SK-N-MC (cell line): ENCODE results near the gene TMLHE.
"Not testable (repeated sequence)": the region's sequence is repeated elsewhere in the genome, so short reads cannot be mapped to it uniquely, and the experiment has no call there.

Source experiments
- EZH2 ChIP-seq: fragments of 200-600 bp; sonication (generic); IDR thresholded peaks from one replicate; pipeline ENCODE4 v1.6.1; 2017; ENCODE audit warnings: antibody characterized with exemption
- FOXP2 ChIP-seq: optimal IDR thresholded peaks from 2 replicates; pipeline ENCODE3; 2011; ENCODE audit warnings: mild to moderate bottlenecking, moderate library complexity; ENCODE audit not compliant: insufficient read depth; ENCODE audit errors: extremely low read length, control extremely low read depth
- POLR2AphosphoS5 ChIP-seq: IDR thresholded peaks from 2 replicates; pipeline ENCODE4 v1.6.1; 2012; ENCODE audit warnings: mild to moderate bottlenecking, low read depth, low read length, borderline replicate concordance

DNA sequence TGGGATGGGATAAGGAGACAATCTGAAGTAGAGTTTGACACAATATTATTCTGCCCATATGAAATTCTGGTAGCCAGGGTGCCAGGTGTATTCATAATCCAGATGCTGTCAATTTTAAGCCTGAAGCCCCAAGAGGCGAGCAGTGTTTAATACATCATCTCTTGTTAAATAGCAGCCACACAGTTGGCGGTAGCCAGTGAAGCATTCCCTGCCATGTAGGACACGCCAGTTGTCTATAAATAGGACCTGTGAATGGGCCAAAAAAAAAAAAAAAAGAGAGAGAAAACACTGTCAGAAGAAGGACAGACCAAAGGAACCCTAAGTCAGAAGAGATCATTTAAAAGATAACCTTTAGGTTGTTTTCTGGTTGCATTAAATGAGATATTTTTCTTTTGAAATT lies 121.3 kb downstream of the TMLHE start:
- not testable (repeated sequence) for TF ChIP-seq EZH2, POLR2AphosphoS5, FOXP2
